GM23338 (cell line): Measurements from ENCODE around the gene HTR6. TPM values are rescaled to one million over a fixed set of nuclear protein-coding genes. Genes with fewer than 3 reads are reported as not detected.

Experiments used
- ATAC-seq: fragments of 200-7000 bp; cut with Tn5 transposase; 3 replicates; pipeline ENCODE4 v1.9.1; 2020
- DNase-seq: peaks from one replicate; pipeline ENCODE4 v3.0.0-alpha.2; 2015; ENCODE audit warnings: low spot score
- H2AFZ ChIP-seq: fragments of 200-600 bp; sonication (generic); 2 replicates; pipeline ENCODE4 v1.8.0; 2016; ENCODE audit warnings: antibody characterized with exemption, mild to moderate bottlenecking, moderate library complexity
- H3F3A ChIP-seq: fragments of 200-600 bp; sonication (generic); replicated peaks from 2 replicates; pipeline ENCODE4 v1.8.0; 2017; ENCODE audit warnings: antibody characterized with exemption, mixed run types, low read depth
- H3K27ac ChIP-seq: fragments of 200-600 bp; sonication (generic); 2 replicates; pipeline ENCODE4 v1.6.1; 2016; ENCODE audit warnings: low read depth
- H3K27me3 ChIP-seq: fragments of 200-600 bp; sonication (generic); 2 replicates; pipeline ENCODE4 v1.8.0; 2016; ENCODE audit warnings: mild to moderate bottlenecking, mixed run types, moderate library complexity; ENCODE audit not compliant: insufficient read depth
- H3K36me3 ChIP-seq: fragments of 200-600 bp; sonication (generic); 2 replicates; pipeline ENCODE4 v1.8.0; 2016; ENCODE audit warnings: mild to moderate bottlenecking; ENCODE audit not compliant: insufficient read depth
- H3K4me1 ChIP-seq: fragments of 200-600 bp; sonication (generic); 2 replicates; pipeline ENCODE4 v1.8.0; 2016; ENCODE audit warnings: mild to moderate bottlenecking, moderate library complexity; ENCODE audit not compliant: insufficient read depth
- H3K4me2 ChIP-seq: fragments of 200-600 bp; sonication (generic); 2 replicates; pipeline ENCODE4 v1.7.1; 2017; ENCODE audit warnings: mixed run types
- H3K4me3 ChIP-seq: fragments of 200-600 bp; sonication (generic); 2 replicates; pipeline ENCODE4 v1.6.1; 2016; ENCODE audit warnings: mixed run types
- H3K79me2 ChIP-seq: fragments of 200-600 bp; sonication (generic); replicated peaks from 2 replicates; pipeline ENCODE4 v1.8.0; 2017; ENCODE audit warnings: mild to moderate bottlenecking; ENCODE audit not compliant: insufficient read depth
- H3K9me2 ChIP-seq: fragments of 200-600 bp; sonication (generic); 2 replicates; pipeline ENCODE4 v1.8.0; 2017; ENCODE audit not compliant: insufficient read depth
- H4K20me1 ChIP-seq: fragments of 200-600 bp; sonication (generic); replicated peaks from 2 replicates; pipeline ENCODE4 v1.8.0; 2017; ENCODE audit warnings: mild to moderate bottlenecking; ENCODE audit not compliant: insufficient read depth
- H3K27ac Mint-ChIP-seq: 2 replicates; pipeline ENCODE4 v1.8.0; 2020; ENCODE audit warnings: inconsistent platforms, mild to moderate bottlenecking, moderate library complexity, mixed read lengths
- H3K27me3 Mint-ChIP-seq: 3 replicates; pipeline ENCODE4 v1.8.0; 2022; ENCODE audit warnings: low read depth, mild to moderate bottlenecking, moderate library complexity, mixed read lengths, inconsistent platforms; ENCODE audit not compliant: insufficient read depth, poor library complexity
- H3K36me3 Mint-ChIP-seq: 3 replicates; pipeline ENCODE4 v1.8.0; 2021; ENCODE audit warnings: low read depth, mild to moderate bottlenecking, inconsistent platforms, moderate library complexity, mixed read lengths
- H3K4me1 Mint-ChIP-seq: 3 replicates; pipeline ENCODE4 v1.8.0; 2020; ENCODE audit warnings: mild to moderate bottlenecking, inconsistent platforms, mixed read lengths
- H3K4me3 Mint-ChIP-seq: 3 replicates; pipeline ENCODE4 v1.8.0; 2021; ENCODE audit warnings: moderate library complexity, mild to moderate bottlenecking, inconsistent platforms, mixed read lengths
- H3K9me3 Mint-ChIP-seq: 3 replicates; pipeline ENCODE4 v1.8.0; 2020; ENCODE audit warnings: moderate library complexity, mild to moderate bottlenecking, inconsistent platforms, mixed read lengths
- CREB1 ChIP-seq: fragments of 250-450 bp; sonication (Bioruptor Pico); IDR thresholded peaks from 2 replicates; pipeline ENCODE4 v1.5.0; 2020; ENCODE audit warnings: low read depth, mild to moderate bottlenecking, moderate library complexity
- CTCF ChIP-seq, 2 experiments: fragments of 200-600 bp in 1 of 2; sonication (generic) in 1 of 2; conservative IDR thresholded peaks; 2 replicates each; pipeline versions ENCODE4 v1.5.1 to v1.6.1; 2016 to 2017; ENCODE audit warnings: antibody characterized with exemption in 2 of 2, low read depth in 2 of 2, mild to moderate bottlenecking in 2 of 2, moderate library complexity in 1 of 2
- ETS1 ChIP-seq: IDR thresholded peaks from 2 replicates; pipeline ENCODE4 v1.6.1; 2016; ENCODE audit warnings: antibody characterized with exemption
- EZH2 ChIP-seq: fragments of 200-600 bp; sonication (generic); IDR thresholded peaks from one replicate; pipeline ENCODE4 v1.8.0; 2017; ENCODE audit warnings: antibody characterized with exemption, mild to moderate bottlenecking, low read depth; ENCODE audit not compliant: unreplicated experiment
- EZH2phosphoT487 ChIP-seq: fragments of 200-600 bp; sonication (generic); IDR thresholded peaks from one replicate; pipeline ENCODE4 v1.8.1; 2018; ENCODE audit warnings: antibody characterized with exemption; ENCODE audit not compliant: unreplicated experiment
- JUNB ChIP-seq: IDR thresholded peaks from one replicate; pipeline ENCODE4 v1.6.1; 2016; ENCODE audit warnings: antibody characterized with exemption; ENCODE audit not compliant: unreplicated experiment
- NANOG ChIP-seq: IDR thresholded peaks from 2 replicates; pipeline ENCODE4 v1.6.1; 2016; ENCODE audit warnings: antibody characterized with exemption, borderline replicate concordance
- POLR2AphosphoS5 ChIP-seq: IDR thresholded peaks from 2 replicates; pipeline ENCODE4 v1.6.1; 2016; ENCODE audit warnings: antibody characterized with exemption, low read depth
- REST ChIP-seq: IDR thresholded peaks from one replicate; pipeline ENCODE4 v1.6.1; 2018; ENCODE audit warnings: antibody characterized with exemption; ENCODE audit not compliant: unreplicated experiment
- STAT1 ChIP-seq: IDR thresholded peaks from one replicate; pipeline ENCODE4 v1.6.1; 2016; ENCODE audit warnings: antibody characterized with exemption; ENCODE audit not compliant: unreplicated experiment
- ZNF114 ChIP-seq: fragments of 250-450 bp; sonication (Bioruptor Pico); IDR thresholded peaks from 2 replicates; pipeline ENCODE4 v1.5.0; 2020; ENCODE audit warnings: mild to moderate bottlenecking, moderate library complexity
- ZNF331 ChIP-seq: fragments of 250-450 bp; sonication (Bioruptor Pico); IDR thresholded peaks from 2 replicates; pipeline ENCODE4 v1.5.0; 2020; ENCODE audit warnings: low read depth, mild to moderate bottlenecking, moderate library complexity
- ZNF462 ChIP-seq: fragments of 250-450 bp; sonication (Bioruptor Pico); IDR thresholded peaks from 2 replicates; pipeline ENCODE4 v1.5.0; 2020; ENCODE audit warnings: mild to moderate bottlenecking, moderate library complexity
- polyA plus RNA-seq: library from polyadenylated mRNA; unstranded; fragments of >200 nt; fragmentation: Nextera tagmentation; extraction: Ambion mirVana; gene quantifications from 2 replicates; pipeline ENCODE4 v1.2.1, GENCODE V29; 2016
- total RNA-seq: library from RNA; depleted of rRNA; stranded (reverse); fragments of >200 nt; shearing (Covaris generic); gene quantifications from 2 replicates; pipeline ENCODE4 v1.2.3, GENCODE V29; 2014

Gene HTR6
- total and polyA plus RNA-seq, 2 experiments from 2014 or later, result 0.26 to 0.66 TPM

- no peaks in the 10 kb centered on the region for H3K79me2 ChIP-seq
- no peaks in the 10 kb centered on the region; the same call in 2 of the 3 replicates for H3K36me3 Mint-ChIP-seq
- H3K4me3 ChIP-seq, result no peak overlapping the region
- 0 out of 2 replicates have a peak, but pooled peaks cover 6% of the 10 kb centered on the region for H3K4me1 ChIP-seq
- H3K9me3 Mint-ChIP-seq, result no peaks in the 10 kb centered on the region; the same call in 2 of the 3 replicates
- H3K27ac Mint-ChIP-seq, result no peak overlapping the region
- H3K4me1 Mint-ChIP-seq, result peaks cover 26% of the 10 kb centered on the region
- no peak overlapping the region for H2AFZ ChIP-seq
- ATAC-seq (no peak), DNase-seq (no peak)
- H3K36me3 ChIP-seq, result no peaks in the 10 kb centered on the region
- H3K27ac ChIP-seq, result no peak overlapping the region
- H3K4me2 ChIP-seq, result no peak overlapping the region
- H3K27me3 Mint-ChIP-seq, result peaks cover 19% of the 10 kb centered on the region
- H3F3A ChIP-seq, result peaks cover 12% of the 10 kb centered on the region
- no peaks in the 10 kb centered on the region for H4K20me1 ChIP-seq
- TF ChIP-seq ETS1 (no peak), NANOG (no peak), STAT1 (no peak), CREB1 (CRISPR knock-in tag) (no peak), EZH2phosphoT487 (no peak), ZNF331 (CRISPR knock-in tag) (no peak), POLR2AphosphoS5 (no peak), ZNF114 (CRISPR knock-in tag) (no peak), EZH2 (no peak), JUNB (no peak), REST (no peak), CTCF (conservative IDR thresholded peaks at IDR 0.05; ENCODE audit: low read depth in 2 of 2) (no peak), ZNF462 (CRISPR knock-in tag) (no peak)
- 0 out of 2 replicates have a peak, but pooled peaks cover 6% of the 10 kb centered on the region for H3K27me3 ChIP-seq
- no peaks in the 10 kb centered on the region for H3K9me2 ChIP-seq
- no peak overlapping the region for H3K4me3 Mint-ChIP-seq
Measured at GRCh38 chr1:19657511-19657910, 7.2 kb upstream of the HTR6 start.
